Stimulated activated CD4-positive, alpha-beta T cell treated with anti-CD3 and anti-CD28 coated beads, TNF-alpha, amount 100 ng/mL, for 1 hour (primary cell): ENCODE measurements around the gene MAB21L4.

ENCODE experiments used
- DNase-seq, 3 donors: peaks; one replicate each; pipeline ENCODE4 v3.0.0-alpha.2; 2020; ENCODE audit warnings: low read depth in 3 of 3, low spot score in 1 of 3

MAB21L4 gene

GRCh38 chr2:240925568-240926515 is 29.9 kb upstream of the MAB21L4 start:
- no peak for DNase-seq

- no peak for DNase-seq
These were observed 29.2 kb upstream of the MAB21L4 start for GRCh38 chr2:240925191-240925567.

GRCh38 chr2:240922982-240923537 is 27.1 kb upstream of the MAB21L4 start:
- no peak for DNase-seq

GRCh38 chr2:240922245-240922981 is 26.5 kb upstream of the MAB21L4 start:
- DNase-seq, result no peak

GRCh38 chr2:240921995-240922244 is 26.0 kb upstream of the MAB21L4 start:
- DNase-seq, result no peak

GRCh38 chr2:240921311-240921994 is 25.5 kb upstream of the MAB21L4 start:
- no peak for DNase-seq

DNA sequence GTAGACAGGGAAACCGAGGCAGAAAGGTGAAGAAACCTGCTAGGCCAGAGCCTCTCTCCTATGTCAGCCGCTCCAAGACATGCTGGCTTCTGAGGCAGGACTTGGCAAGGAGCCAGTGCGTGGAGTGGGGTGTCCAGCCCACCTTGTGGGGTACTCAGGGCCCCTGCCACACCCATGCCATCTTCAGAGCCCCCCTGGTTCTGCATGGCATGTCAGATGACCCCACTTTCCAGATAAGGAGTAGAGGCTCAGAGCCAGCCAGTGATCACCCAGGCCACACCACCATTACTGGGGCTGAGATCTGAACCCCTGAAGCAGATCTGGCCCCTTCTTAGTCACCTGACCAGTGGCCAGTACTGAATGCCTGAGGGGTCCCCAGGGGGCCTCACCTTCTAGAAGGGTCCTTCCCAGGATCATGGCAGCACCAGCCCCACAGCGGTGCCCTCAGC is 24.9 kb upstream of the MAB21L4 start:
- no peak for DNase-seq

DNA sequence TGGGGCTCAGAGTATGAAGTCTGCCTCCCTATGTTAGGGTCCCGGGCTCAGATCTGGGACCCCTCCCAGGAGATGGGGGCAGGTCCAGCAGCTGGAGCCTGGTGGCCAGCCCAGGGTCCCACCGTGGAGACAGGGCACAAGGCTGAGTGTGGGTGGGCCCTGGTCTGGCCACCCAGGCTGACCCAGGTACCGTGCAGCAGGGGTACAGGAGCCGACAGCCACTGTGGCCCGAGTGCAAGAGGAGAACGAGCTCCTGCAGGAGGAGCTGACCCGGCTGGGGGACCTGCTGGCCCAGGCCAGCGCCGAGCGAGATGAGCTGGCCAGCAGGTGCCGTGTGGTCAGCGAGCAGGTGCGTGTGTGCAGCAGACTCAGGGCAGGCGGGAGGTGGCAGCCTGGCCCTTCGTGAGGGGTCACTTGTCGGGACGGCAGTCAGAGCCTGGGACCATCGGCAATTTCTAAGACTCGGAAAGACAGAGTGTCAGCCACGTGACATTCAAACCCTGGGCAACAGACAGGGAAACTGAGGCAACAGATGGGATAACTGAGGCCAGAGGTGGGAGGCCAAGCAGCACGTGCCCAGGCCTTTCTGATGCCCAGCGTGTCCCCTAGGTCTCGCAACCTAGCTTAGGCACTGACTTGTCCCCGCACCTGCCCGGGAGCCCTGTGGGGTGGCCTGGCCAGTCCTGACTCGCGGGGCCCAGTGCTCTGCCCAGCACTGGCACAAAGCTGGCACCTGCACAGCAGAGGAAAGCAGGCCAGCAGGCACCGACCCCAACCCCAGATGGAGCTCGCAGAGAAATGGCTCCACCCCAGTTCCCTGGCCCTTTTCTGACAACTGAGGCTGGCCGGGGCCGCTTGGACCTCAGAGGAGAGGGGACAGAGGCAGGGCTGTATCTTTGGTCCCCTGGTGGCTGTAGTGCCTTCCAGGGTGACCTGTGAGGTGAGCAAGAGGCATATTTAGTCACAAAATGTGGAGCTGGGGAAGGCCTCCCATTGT is 24.1 kb upstream of the MAB21L4 start:
- no peak for DNase-seq

DNA sequence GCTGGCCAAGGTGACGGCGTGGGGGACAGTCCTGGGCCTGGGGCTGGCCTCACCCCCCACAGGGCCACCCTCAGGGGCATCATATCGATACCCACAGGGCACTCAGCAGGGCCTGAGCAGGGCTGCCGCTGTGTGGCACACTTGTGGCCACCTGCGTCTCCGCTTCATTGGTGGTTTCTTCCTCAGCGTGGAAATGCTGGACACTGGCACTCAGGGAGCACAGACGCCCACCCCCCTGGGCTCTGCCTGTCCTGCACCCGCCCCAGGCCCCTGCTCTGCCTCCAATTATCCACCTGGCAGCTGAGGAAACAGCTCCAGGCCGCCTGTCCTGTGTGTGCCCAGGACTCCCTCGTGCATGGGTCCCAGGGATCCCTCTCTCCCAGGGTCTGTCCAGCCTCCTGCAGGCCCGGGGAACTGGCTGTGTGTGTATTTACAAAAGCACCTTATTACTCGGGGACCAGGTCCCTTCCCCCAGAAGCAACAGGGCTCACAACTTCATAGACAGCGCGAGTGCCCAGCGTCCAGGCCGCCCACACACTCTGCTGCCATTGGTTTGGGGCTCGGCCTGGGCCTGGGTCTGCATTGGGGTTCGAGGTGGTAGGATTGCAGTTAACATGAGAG is 23.3 kb upstream of the MAB21L4 start:
- DNase-seq, result no peak

GRCh38 chr2:240918258-240919091 is 22.5 kb upstream of the MAB21L4 start:
- no peak for DNase-seq

GRCh38 chr2:240917684-240918257 is 21.8 kb upstream of the MAB21L4 start:
- DNase-seq, result no peak

DNA sequence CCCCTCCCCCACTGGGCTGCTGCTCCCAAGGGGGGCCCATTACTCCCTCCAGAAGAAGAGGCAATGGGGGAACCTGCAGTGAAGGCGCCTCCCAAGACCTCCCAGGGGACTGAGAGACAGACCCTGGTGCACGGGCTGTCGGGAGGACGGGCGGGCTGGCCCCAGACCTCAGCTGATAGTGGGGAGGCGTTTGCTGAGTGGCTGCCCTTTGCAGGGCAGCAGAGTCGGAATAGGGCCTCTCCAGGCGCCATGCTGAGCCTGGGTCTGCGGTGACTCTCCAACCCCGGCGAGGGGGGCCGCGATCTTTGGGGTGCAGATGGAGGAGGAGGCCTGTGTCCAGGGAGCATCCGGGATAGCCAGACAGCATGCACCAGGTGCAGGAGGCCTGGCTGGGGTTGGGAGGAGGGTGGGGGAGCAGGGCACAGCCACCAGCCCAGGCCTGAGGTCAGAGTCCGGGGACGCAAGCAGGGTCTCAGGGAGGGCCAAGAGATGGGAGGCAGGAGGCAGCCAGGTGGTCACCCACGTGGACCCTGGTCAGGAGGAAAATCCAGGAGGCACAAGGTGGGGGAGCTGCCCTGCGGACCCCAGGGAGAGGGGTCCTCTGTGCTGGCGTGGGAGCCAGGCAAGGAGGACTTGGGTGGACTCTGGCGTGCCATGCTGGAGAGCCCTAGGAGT is 21.2 kb upstream of the MAB21L4 start:
- no peak for DNase-seq

DNA sequence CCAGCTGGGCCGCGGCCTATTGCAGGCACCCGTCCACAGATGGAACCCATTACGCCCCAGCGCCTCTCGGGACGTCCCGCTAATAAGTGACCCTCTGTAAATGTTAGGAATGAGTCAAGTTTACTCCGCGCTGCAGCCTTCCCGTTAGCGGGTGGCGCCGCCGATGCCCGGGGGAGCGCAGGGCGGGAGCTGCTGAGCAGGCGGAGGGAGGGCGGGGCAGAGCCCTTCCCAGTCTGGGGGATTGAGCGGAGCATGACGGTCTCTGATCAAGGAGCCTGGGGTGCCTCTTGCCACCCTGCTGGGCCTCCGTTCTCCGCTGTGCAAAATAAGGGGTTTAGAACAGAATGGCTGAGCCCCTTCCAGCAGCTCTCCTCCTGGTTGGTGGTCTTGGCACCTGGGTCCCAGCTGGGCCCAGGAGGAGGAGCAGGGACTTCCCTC is 20.6 kb upstream of the MAB21L4 start:
- no peak for DNase-seq

GRCh38 chr2:240915526-240916341 is 19.8 kb upstream of the MAB21L4 start:
- DNase-seq, result no peak

- DNase-seq, result no peak
These were observed 18.9 kb upstream of the MAB21L4 start for GRCh38 chr2:240914645-240915525.
